Measurements from ENCODE around the gene NOP14. TPM values are rescaled to one million over a fixed set of nuclear protein-coding genes. Genes with fewer than 3 reads are reported as not detected.

NOP14 gene
- total RNA-seq, 4 donors from 2014 or later = 18.2 to 39.6 (median 26.8) TPM

DNA sequence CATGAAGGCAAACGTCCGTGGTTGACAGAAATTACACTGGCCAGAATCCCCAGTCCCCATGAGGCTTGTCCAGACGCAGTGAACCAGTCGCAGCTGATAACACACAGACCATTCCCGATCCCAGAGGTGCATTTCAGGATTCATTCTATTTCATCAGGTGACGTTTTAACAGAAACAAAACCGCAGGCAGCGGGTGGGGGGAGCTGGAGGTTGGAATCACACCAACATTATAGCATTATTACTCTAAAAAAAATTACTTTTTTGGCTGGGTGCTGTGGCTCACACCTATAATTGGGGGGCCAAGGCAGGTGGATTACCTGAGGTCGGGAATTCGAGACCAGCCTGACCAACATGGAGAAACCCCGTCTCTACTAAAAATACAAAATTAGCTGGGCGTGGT is 25.2 kb downstream of the NOP14 start:
- no peak for DNase-seq (ENCODE audit: low spot score in 2 of 2)
- Histone ChIP-seq H3K4me1 (peaks cover 0 to 34% (median 22%) of the 10 kb centered on the region in 4 donors), H3K27ac (no peak overlapping the region), H3K9me3 (no peaks in the 10 kb centered on the region), H3K36me3 (peaks cover 0 to 65% (median 16%) of the 10 kb centered on the region in 3 donors), H3K27me3 (no peaks in the 10 kb centered on the region), H3K4me3 (no peak overlapping the region)
- 79 to 82% methylated on average over 12 of the region's 12 CpGs for WGBS, 2 donors
- TF ChIP-seq, protein P1, sequence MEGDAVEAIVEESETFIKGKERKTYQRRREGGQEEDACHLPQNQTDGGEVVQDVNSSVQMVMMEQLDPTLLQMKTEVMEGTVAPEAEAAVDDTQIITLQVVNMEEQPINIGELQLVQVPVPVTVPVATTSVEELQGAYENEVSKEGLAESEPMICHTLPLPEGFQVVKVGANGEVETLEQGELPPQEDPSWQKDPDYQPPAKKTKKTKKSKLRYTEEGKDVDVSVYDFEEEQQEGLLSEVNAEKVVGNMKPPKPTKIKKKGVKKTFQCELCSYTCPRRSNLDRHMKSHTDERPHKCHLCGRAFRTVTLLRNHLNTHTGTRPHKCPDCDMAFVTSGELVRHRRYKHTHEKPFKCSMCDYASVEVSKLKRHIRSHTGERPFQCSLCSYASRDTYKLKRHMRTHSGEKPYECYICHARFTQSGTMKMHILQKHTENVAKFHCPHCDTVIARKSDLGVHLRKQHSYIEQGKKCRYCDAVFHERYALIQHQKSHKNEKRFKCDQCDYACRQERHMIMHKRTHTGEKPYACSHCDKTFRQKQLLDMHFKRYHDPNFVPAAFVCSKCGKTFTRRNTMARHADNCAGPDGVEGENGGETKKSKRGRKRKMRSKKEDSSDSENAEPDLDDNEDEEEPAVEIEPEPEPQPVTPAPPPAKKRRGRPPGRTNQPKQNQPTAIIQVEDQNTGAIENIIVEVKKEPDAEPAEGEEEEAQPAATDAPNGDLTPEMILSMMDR (IDR thresholded peaks at IDR 0.05) = no peak
- TF ChIP-seq EP300 (IDR thresholded peaks at IDR 0.05) = no peak
- TF ChIP-seq POLR2A (IDR thresholded peaks at IDR 0.05) = no peak

- peaks cover 0 to 40% (median 25%) of the 10 kb centered on the region in 4 donors for H3K4me1 ChIP-seq
- no peak for DNase-seq (ENCODE audit: low spot score in 2 of 2)
- H3K4me3 ChIP-seq = no peak overlapping the region
- H3K36me3 ChIP-seq = peaks cover 0 to 65% (median 16%) of the 10 kb centered on the region in 3 donors
- TF ChIP-seq POLR2A (IDR thresholded peaks at IDR 0.05) (no peak), EP300 (IDR thresholded peaks at IDR 0.05) (no peak)
- TF ChIP-seq, protein P1 (IDR thresholded peaks at IDR 0.05) = no peak
- no peaks in the 10 kb centered on the region for H3K9me3 ChIP-seq
- H3K27ac ChIP-seq = peak overlapping the region in 1 of 4 donors; percentile 3
- no peaks in the 10 kb centered on the region for H3K27me3 ChIP-seq
- 71 to 81% methylated on average over 19 to 23 of the region's 23 CpGs for WGBS, 2 donors
These were observed 25.9 kb downstream of the NOP14 start for GRCh38 chr4:2937146-2937857.

GRCh38 chr4:2936773-2937145 is 26.4 kb downstream of the NOP14 start:
- no peak for DNase-seq (ENCODE audit: low spot score in 2 of 2)
- H3K27me3 ChIP-seq = no peaks in the 10 kb centered on the region
- 71 to 74% methylated on average over 6 of the region's 6 CpGs for WGBS, 2 donors
- H3K4me3 ChIP-seq = no peak overlapping the region
- no peak for TF ChIP-seq POLR2A (IDR thresholded peaks at IDR 0.05)
- no peak for TF ChIP-seq EP300 (IDR thresholded peaks at IDR 0.05)
- TF ChIP-seq, protein P1 (IDR thresholded peaks at IDR 0.05) = no peak
- H3K9me3 ChIP-seq = no peaks in the 10 kb centered on the region
- H3K36me3 ChIP-seq = peaks cover 0 to 65% (median 16%) of the 10 kb centered on the region in 3 donors
- H3K27ac ChIP-seq = peak overlapping the region in 2 of 4 donors; percentile 3 to 8
- H3K4me1 ChIP-seq = peaks cover 0 to 45% (median 29%) of the 10 kb centered on the region in 4 donors

DNA sequence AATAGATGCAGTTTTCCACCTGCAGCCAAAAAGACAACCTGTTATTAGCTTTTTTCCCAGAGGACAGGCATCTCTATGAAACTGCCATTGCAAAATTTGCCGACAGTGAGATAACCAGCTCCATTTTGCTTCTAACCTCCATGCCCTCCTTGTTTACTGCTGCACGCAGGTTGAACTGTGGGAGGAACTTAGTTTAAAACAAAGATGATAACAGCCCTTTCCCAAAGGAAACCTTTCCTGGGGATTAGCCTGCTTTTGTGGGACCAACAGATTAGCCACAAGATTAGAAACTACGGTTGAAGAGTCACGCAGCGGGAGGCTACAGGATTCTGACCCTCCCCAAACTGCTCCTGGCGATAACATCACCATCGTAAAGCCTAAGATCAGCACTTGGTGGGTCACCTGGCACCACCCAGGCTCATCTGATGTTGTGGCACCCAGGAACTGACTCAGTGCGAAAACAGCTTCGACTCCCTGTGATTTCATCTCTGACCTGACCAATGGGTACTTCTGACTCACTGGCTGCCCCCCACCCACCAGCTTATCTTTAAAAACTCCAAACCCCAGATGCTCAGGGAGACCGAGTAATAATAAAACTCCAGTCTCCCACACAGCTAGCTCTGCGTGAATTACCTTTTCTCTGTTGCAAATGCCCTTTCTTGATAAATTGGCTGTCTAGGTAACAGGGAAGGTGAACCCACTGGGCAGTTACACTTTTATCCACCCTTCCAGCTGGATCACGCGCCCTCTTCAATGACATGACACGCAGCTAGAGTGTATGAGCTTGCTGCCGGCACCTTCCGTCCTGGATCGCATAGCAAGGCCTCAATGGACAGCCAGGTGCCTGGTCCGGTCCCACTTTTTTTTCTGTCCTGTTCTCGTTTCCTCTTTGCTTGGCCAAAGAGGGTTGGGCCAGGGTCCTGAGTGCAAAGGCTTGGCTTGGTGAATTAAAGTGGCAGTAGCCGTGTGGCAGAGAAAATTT is 27.2 kb downstream of the NOP14 start:
- DNase-seq (ENCODE audit: low spot score in 2 of 2) = no peak
- peak overlapping the region in 3 of 4 donors; percentile 81 to 92 (median 91) for H3K4me3 ChIP-seq
- WGBS, 2 donors = 80 to 83% methylated on average over 20 of the region's 20 CpGs
- H3K36me3 ChIP-seq = peaks cover 0 to 65% (median 20%) of the 10 kb centered on the region in 3 donors
- peaks cover 0 to 53% (median 35%) of the 10 kb centered on the region in 4 donors for H3K4me1 ChIP-seq
- H3K9me3 ChIP-seq = no peaks in the 10 kb centered on the region
- H3K27me3 ChIP-seq = no peaks in the 10 kb centered on the region
- peak overlapping the region in 3 of 4 donors; percentile 29 to 95 (median 89) for H3K27ac ChIP-seq
- TF ChIP-seq EP300 (IDR thresholded peaks at IDR 0.05) = no peak
- TF ChIP-seq, protein P1 (IDR thresholded peaks at IDR 0.05) = no peak
- no peak for TF ChIP-seq POLR2A (IDR thresholded peaks at IDR 0.05)

Data from tibial nerve (tissue), 4 donors.